Mesothelial cell of epicardium (in vitro differentiated cells): Measurements from ENCODE around the gene FLNB. TPM values are rescaled to one million over a fixed set of nuclear protein-coding genes. Genes with fewer than 3 reads are reported as not detected.

Experiments
- DNase-seq, 2 experiments: peaks; one replicate each; pipeline ENCODE4 v3.0.0; 2021; ENCODE audit warnings: low spot score in 2 of 2; ENCODE audit not compliant: unreplicated experiment in 2 of 2
- H3K27ac Mint-ChIP-seq: 2 replicates; pipeline ENCODE4 v1.8.0; 2021; ENCODE audit warnings: mixed read lengths
- H3K27me3 Mint-ChIP-seq: 2 replicates; pipeline ENCODE4 v1.8.0; 2021; ENCODE audit warnings: low read depth, mixed read lengths
- H3K36me3 Mint-ChIP-seq: 2 replicates; pipeline ENCODE4 v1.8.0; 2021; ENCODE audit warnings: mixed read lengths
- H3K4me1 Mint-ChIP-seq: 2 replicates; pipeline ENCODE4 v1.8.0; 2021; ENCODE audit warnings: mixed read lengths
- H3K4me3 Mint-ChIP-seq: 2 replicates; pipeline ENCODE4 v1.8.0; 2021; ENCODE audit warnings: mild to moderate bottlenecking, moderate library complexity, mixed read lengths
- H3K9me3 Mint-ChIP-seq: 2 replicates; pipeline ENCODE4 v1.8.0; 2021; ENCODE audit warnings: mixed read lengths
- total RNA-seq: library from RNA; stranded (reverse); gene quantifications from 3 replicates; pipeline ENCODE4 v1.2.1, GENCODE V29; 2021
- TF ChIP-seq, protein P1 (sequence below): fragments of 200-600 bp; sonication (generic); IDR thresholded peaks from one replicate; pipeline ENCODE4 v1.5.0; 2021; ENCODE audit warnings: antibody characterized with exemption; ENCODE audit not compliant: unreplicated experiment

Gene FLNB
- total RNA-seq, 1 donor from 2014 or later: 190 TPM

DNA sequence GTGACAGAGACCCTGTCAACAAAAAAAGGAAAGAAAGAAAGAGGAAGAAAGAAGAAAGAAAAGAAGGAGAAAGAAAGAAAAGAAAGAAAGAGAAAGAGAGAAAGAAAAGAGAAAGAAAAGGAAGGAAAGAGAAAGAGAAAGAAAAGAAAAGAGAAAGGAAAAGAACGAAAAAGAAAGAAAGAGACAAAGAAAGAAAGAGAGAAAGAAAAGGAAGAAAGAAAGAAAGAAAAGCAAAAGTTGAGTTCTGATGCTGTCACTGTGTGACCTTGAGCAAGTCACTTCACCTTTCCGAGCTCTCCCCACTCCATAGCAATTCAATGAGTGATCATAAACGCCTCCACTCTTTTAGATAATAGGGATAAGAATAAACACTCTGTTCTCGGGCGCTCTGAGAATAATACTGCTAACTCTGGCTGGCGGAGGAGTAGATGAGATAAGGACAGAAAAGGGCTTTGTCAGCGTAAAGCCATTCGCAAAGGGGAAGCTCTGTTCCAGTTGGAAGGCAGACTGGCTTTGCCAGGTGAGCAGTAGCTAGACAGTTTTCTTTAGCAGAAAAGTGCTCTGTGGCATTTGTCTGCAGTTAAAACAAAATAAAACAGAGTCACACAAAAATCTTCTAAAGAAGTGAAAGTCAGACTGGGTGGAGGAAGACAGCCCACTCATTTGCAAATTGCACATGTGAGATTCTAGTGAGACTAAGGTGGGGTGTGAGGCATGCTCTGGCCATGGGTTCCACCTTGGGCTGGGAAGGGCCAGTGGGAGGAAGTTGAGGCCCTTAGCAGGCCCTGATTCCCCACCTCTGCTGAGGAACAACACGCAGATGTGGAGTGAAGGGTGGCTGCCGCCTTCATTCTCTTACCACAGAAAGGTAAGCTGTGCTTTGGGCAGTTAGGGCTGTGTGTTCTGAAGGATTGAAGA lies 9.6 kb upstream of the FLNB start:
- Mint-ChIP-seq H3K4me3 (no peak overlapping the region), H3K36me3 (no peaks in the 10 kb centered on the region), H3K27ac (peak overlapping the region; percentile 57), H3K27me3 (no peaks in the 10 kb centered on the region), H3K9me3 (no peaks in the 10 kb centered on the region), H3K4me1 (peaks cover 23% of the 10 kb centered on the region)
- no peak for DNase-seq
- TF ChIP-seq, protein P1, sequence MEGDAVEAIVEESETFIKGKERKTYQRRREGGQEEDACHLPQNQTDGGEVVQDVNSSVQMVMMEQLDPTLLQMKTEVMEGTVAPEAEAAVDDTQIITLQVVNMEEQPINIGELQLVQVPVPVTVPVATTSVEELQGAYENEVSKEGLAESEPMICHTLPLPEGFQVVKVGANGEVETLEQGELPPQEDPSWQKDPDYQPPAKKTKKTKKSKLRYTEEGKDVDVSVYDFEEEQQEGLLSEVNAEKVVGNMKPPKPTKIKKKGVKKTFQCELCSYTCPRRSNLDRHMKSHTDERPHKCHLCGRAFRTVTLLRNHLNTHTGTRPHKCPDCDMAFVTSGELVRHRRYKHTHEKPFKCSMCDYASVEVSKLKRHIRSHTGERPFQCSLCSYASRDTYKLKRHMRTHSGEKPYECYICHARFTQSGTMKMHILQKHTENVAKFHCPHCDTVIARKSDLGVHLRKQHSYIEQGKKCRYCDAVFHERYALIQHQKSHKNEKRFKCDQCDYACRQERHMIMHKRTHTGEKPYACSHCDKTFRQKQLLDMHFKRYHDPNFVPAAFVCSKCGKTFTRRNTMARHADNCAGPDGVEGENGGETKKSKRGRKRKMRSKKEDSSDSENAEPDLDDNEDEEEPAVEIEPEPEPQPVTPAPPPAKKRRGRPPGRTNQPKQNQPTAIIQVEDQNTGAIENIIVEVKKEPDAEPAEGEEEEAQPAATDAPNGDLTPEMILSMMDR: no peak

DNA sequence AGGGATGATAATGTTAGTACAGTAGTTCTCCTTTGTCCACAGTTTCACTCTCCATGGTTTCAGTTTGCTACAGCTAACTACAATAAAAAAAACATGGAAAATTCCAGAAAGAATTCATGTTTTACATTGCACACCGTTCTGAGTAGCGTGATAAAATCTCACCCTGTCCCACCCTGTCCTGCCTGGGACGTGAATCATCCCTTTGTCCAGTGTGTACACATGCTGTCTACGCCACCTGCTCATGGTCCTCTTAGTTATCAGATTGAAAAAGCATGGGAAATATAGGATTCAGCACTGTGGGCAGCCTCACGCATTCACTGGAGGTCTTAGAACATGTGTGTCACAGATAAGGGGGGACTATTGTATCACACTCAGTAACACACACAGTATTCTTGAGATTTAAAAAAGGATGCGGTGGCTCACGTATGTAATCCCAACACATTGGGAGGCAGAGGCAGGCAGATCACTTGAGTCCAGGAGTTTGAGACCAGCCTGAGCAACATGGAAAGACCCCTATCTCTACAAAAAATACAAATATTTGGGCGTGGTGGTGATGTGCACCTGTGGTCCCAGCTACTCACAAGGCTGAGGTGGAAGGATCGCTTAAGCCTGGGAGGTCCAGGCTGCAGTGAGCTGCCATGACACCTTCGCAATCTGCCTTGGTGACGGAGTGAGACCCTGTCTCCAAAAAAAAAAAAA lies 8.7 kb upstream of the FLNB start:
- peaks cover 23% of the 10 kb centered on the region for H3K4me1 Mint-ChIP-seq
- H3K27me3 Mint-ChIP-seq: no peaks in the 10 kb centered on the region
- H3K36me3 Mint-ChIP-seq: no peaks in the 10 kb centered on the region
- TF ChIP-seq, protein P1: no peak
- H3K27ac Mint-ChIP-seq: no peak overlapping the region
- H3K9me3 Mint-ChIP-seq: no peaks in the 10 kb centered on the region
- no peak for DNase-seq
- H3K4me3 Mint-ChIP-seq: no peak overlapping the region

DNA sequence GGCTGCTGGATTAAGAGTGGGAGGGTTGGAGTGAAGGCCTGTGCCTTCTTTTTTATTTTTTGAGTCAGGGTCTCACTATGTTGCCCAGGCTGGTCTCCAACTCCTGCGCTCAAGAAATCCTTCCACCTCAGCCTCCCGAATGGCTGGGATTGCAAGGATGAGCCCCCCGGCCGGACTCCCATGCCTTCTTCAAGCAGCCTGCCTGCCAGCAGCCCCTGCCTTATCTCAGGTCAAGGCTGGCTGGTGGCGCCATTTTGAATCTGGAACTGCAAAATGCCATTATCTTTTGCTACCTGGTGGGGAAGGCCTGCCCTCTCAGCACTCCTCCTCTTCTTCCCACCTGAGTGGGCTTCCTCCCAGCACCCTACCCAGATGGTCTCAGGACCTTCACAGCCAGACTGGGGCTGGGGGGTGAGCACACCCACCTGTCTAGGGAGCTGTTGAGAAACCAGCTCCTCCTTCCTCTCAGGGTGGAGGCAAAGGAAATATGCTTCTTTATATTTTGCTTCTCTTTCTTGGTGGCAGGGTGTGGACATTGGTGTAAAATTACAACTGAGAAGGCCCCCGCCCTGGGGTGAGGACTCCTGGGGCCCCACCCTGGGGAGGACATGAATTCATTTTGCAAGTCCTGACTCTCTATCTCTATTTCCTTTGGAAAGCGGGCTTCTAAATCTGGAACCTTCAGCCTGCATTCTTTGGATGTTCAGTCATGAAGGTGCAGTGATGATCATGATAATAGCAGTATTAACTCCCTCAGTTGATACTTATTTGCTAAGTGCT lies 7.7 kb upstream of the FLNB start:
- no peaks in the 10 kb centered on the region for H3K36me3 Mint-ChIP-seq
- DNase-seq: no peak
- H3K4me3 Mint-ChIP-seq: no peak overlapping the region
- H3K4me1 Mint-ChIP-seq: peaks cover 23% of the 10 kb centered on the region
- H3K27ac Mint-ChIP-seq: peak overlapping the region; percentile 89
- TF ChIP-seq, protein P1: no peak
- H3K27me3 Mint-ChIP-seq: no peaks in the 10 kb centered on the region
- no peaks in the 10 kb centered on the region for H3K9me3 Mint-ChIP-seq

DNA sequence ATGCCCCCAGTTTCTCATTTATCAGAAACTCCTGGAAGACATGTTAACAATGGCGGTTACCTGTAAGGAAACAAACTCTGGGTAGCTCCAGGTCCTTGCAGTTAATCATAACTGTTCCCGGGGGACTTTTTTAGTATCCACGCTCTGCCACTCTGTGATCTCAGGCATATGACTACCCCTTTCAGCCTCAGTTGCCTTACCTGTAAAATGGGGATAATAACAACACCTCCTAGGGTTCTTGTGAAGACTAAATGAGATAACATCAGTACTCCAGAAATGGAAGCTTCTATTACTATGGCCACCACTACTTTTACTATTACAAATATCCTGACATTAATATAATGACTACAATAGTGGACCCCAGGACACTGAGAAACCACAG lies 7.1 kb upstream of the FLNB start:
- H3K4me3 Mint-ChIP-seq: no peak overlapping the region
- no peaks in the 10 kb centered on the region for H3K9me3 Mint-ChIP-seq
- H3K4me1 Mint-ChIP-seq: peaks cover 22% of the 10 kb centered on the region
- no peaks in the 10 kb centered on the region for H3K27me3 Mint-ChIP-seq
- H3K27ac Mint-ChIP-seq: peak overlapping the region; percentile 89
- DNase-seq: no peak
- H3K36me3 Mint-ChIP-seq: no peaks in the 10 kb centered on the region
- TF ChIP-seq, protein P1: no peak

DNA sequence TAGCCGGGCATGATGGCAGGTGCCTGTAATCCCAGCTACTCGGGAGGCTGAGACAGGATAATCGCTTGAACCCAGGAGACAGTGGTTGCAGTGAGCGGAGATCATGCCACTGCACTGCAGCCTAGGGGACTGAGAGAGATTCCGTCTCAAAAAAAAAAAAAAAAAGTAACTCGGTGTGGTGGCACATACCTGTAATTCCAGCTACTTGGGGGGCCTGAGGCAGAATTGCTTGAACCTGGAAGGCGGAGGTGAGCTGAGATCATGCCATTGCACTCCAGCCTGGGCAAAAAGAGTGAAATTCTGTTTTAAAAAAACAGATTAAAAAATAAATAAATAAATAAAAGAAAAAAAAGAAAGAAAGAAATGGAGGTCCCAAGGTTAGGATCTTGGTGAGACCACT lies 6.2 kb upstream of the FLNB start:
- no peak for DNase-seq
- Mint-ChIP-seq H3K27me3 (no peaks in the 10 kb centered on the region), H3K27ac (no peak overlapping the region), H3K9me3 (no peaks in the 10 kb centered on the region), H3K4me3 (no peak overlapping the region), H3K36me3 (no peaks in the 10 kb centered on the region), H3K4me1 (peaks cover 22% of the 10 kb centered on the region)
- TF ChIP-seq, protein P1: no peak
